H1 (cell line): ENCODE results near the gene CABLES2. TPM values are rescaled to one million over a fixed set of nuclear protein-coding genes. Genes with fewer than 3 reads are reported as not detected.
A peak's percentile ranks its signal among the peaks of the same experiment; 100 is the strongest.

Source experiments
- CTCF ChIA-PET: fragments of 300-600 bp; sonication (Branson Sonifier 250); formaldehyde crosslinking; loops from one replicate; lab custom pipeline; 2021; ENCODE audit not compliant: partially characterized antibody; lab: Charles Lee
- POLR2A ChIA-PET: fragments of 300-600 bp; sonication (Branson Sonifier 250); formaldehyde crosslinking; loops from one replicate; lab custom pipeline; 2021; ENCODE audit warnings: inconsistent platforms; ENCODE audit not compliant: partially characterized antibody; lab: Charles Lee
- DNase-seq, 2 experiments: peaks; one replicate each; pipeline versions ENCODE4 v3.0.0 to v3.0.0-alpha.2; 2010 to 2022; ENCODE audit warnings: low spot score in 2 of 2, low read depth in 1 of 2, mixed read lengths in 1 of 2
- FAIRE-seq: peaks from 2 replicates; lab custom pipeline; 2011; peaks lifted over from hg19 to GRCh38; lab: Jason Lieb, UNC
- H2AFZ ChIP-seq: 2 replicates; pipeline ENCODE4 v1.8.1; 2012; ENCODE audit warnings: low read length, inconsistent platforms
- H2AK5ac ChIP-seq: 2 replicates; pipeline ENCODE4 v1.6.1; 2013; ENCODE audit warnings: low read depth, low read length
- H2BK120ac ChIP-seq: replicated peaks from 2 replicates; pipeline ENCODE3; 2013; ENCODE audit warnings: low read depth, low read length, inconsistent platforms
- H2BK12ac ChIP-seq: 2 replicates; pipeline ENCODE4 v1.6.1; 2013; ENCODE audit warnings: low read depth, low read length
- H2BK15ac ChIP-seq: 2 replicates; pipeline ENCODE4 v1.6.1; 2013; ENCODE audit warnings: low read length
- H2BK20ac ChIP-seq: 2 replicates; pipeline ENCODE4 v1.6.1; 2013; ENCODE audit warnings: low read length
- H2BK5ac ChIP-seq: 2 replicates; pipeline ENCODE4 v1.6.1; 2013; ENCODE audit warnings: low read depth, low read length
- H3K14ac ChIP-seq: 2 replicates; pipeline ENCODE4 v1.6.1; 2013; ENCODE audit warnings: inconsistent platforms; ENCODE audit not compliant: insufficient read length
- H3K18ac ChIP-seq: 2 replicates; pipeline ENCODE4 v1.6.1; 2013; ENCODE audit warnings: low read length; ENCODE audit errors: extremely low read depth
- H3K23ac ChIP-seq: 2 replicates; pipeline ENCODE4 v1.6.1; 2013; ENCODE audit warnings: inconsistent platforms; ENCODE audit not compliant: insufficient read length
- H3K23me2 ChIP-seq: 2 replicates; pipeline ENCODE4 v1.6.1; 2013; ENCODE audit warnings: low read depth, low read length
- H3K27ac ChIP-seq: 2 replicates; pipeline ENCODE4 v1.6.1; 2011; ENCODE audit warnings: low read depth, low read length, inconsistent platforms
- H3K27me3 ChIP-seq, 4 experiments: replicated peaks in 1 of 4; 1 replicate in 1 of 4; 2 replicates in 3 of 4; pipeline versions ENCODE4 v1.6.1 to v1.8.1; 2011 to 2013; ENCODE audit warnings: low read length in 3 of 4, mild to moderate bottlenecking in 3 of 4, inconsistent platforms in 2 of 4, mixed read lengths in 2 of 4, moderate library complexity in 1 of 4; ENCODE audit not compliant: control insufficient read depth in 3 of 4, insufficient read depth in 3 of 4; ENCODE audit errors: extremely low read depth in 1 of 4
- H3K36me3 ChIP-seq, 4 experiments: 2 replicates each; pipeline versions ENCODE4 v1.6.1 to v1.8.1; 2011 to 2013; ENCODE audit warnings: mild to moderate bottlenecking in 4 of 4, low read length in 3 of 4, moderate library complexity in 2 of 4, control low read depth in 1 of 4, inconsistent platforms in 1 of 4; ENCODE audit not compliant: insufficient read depth in 4 of 4, control insufficient read depth in 2 of 4
- H3K4ac ChIP-seq: replicated peaks from 2 replicates; pipeline ENCODE3; 2013; ENCODE audit warnings: low read length, low read depth, mixed read lengths, inconsistent platforms; ENCODE audit not compliant: insufficient read length
- H3K4me1 ChIP-seq, 4 experiments: replicated peaks in 1 of 4; 1 replicate in 1 of 4; 2 replicates in 3 of 4; pipeline versions ENCODE4 v1.6.1 to v1.8.1; 2011 to 2013; ENCODE audit warnings: low read length in 3 of 4, inconsistent platforms in 2 of 4, mixed read lengths in 1 of 4; ENCODE audit not compliant: insufficient read depth in 4 of 4, control insufficient read depth in 3 of 4
- H3K4me2 ChIP-seq, 2 experiments: 2 replicates each; pipeline versions ENCODE4 v1.6.1 to v1.8.1; 2011 to 2013; ENCODE audit warnings: low read depth in 2 of 2, low read length in 2 of 2, control low read depth in 1 of 2, inconsistent platforms in 1 of 2, mild to moderate bottlenecking in 1 of 2; ENCODE audit not compliant: insufficient read depth in 1 of 2
- H3K4me3 ChIP-seq, 4 experiments: fragments of 200-600, 300-600 bp in 1 of 4; sonication (generic), shearing (Covaris generic), sonication (Bioruptor Twin) in 1 of 4; 2 replicates each; pipeline versions ENCODE4 v1.5.1 to v1.8.1; 2011 to 2016; ENCODE audit warnings: low read length in 4 of 4, low read depth in 3 of 4, control low read depth in 2 of 4, inconsistent platforms in 2 of 4, mild to moderate bottlenecking in 2 of 4, mixed read lengths in 1 of 4, moderate library complexity in 1 of 4; ENCODE audit not compliant: insufficient read depth in 2 of 4; ENCODE audit errors: extremely low read depth in 1 of 4
- H3K56ac ChIP-seq: replicated peaks from 2 replicates; pipeline ENCODE3; 2013; ENCODE audit warnings: low read depth, mild to moderate bottlenecking, mixed read lengths, low read length, inconsistent platforms; ENCODE audit not compliant: insufficient read length
- H3K79me1 ChIP-seq: 2 replicates; pipeline ENCODE4 v1.6.1; 2013; ENCODE audit warnings: low read depth, low read length, control low read depth
- H3K79me2 ChIP-seq, 2 experiments: 2 replicates each; pipeline versions ENCODE4 v1.6.1 to v1.8.1; 2012 to 2013; ENCODE audit warnings: low read length in 2 of 2, mild to moderate bottlenecking in 2 of 2, inconsistent platforms in 1 of 2; ENCODE audit not compliant: insufficient read depth in 2 of 2, control insufficient read depth in 1 of 2
- H3K9ac ChIP-seq, 4 experiments: replicated peaks in 1 of 4; 1 replicate in 1 of 4; 2 replicates in 3 of 4; pipeline versions ENCODE4 v1.6.1 to v1.8.1; 2011 to 2013; ENCODE audit warnings: low read depth in 3 of 4, low read length in 3 of 4, control low read depth in 2 of 4, mild to moderate bottlenecking in 2 of 4, moderate library complexity in 2 of 4, inconsistent platforms in 1 of 4; ENCODE audit errors: extremely low read depth in 1 of 4
- H3K9me3 ChIP-seq, 2 experiments: 2 replicates each; pipeline versions ENCODE4 v1.6.1 to v1.8.1; 2012 to 2013; ENCODE audit warnings: mild to moderate bottlenecking in 2 of 2, moderate library complexity in 2 of 2, control low read depth in 1 of 2, inconsistent platforms in 1 of 2, low read depth in 1 of 2, low read length in 1 of 2, mixed read lengths in 1 of 2; ENCODE audit not compliant: insufficient read depth in 2 of 2
- H4K20me1 ChIP-seq, 2 experiments: replicated peaks in 1 of 2; 2 replicates each; pipeline versions ENCODE3 to v1.8.1; 2011 to 2013; ENCODE audit warnings: inconsistent platforms in 2 of 2, low read length in 2 of 2, mild to moderate bottlenecking in 1 of 2; ENCODE audit not compliant: insufficient read depth in 2 of 2, control insufficient read depth in 1 of 2
- H4K5ac ChIP-seq: 2 replicates; pipeline ENCODE4 v1.6.1; 2013; ENCODE audit warnings: low read length, low read depth, mixed read lengths, inconsistent platforms; ENCODE audit not compliant: insufficient read length
- H4K8ac ChIP-seq: 2 replicates; pipeline ENCODE4 v1.8.0; 2013; ENCODE audit warnings: mild to moderate bottlenecking, moderate library complexity, low read length, inconsistent platforms; ENCODE audit not compliant: insufficient read depth; ENCODE audit errors: extremely low read depth
- H4K91ac ChIP-seq: replicated peaks from 2 replicates; pipeline ENCODE3; 2013; ENCODE audit warnings: low read length, mixed read lengths, inconsistent platforms; ENCODE audit not compliant: insufficient read length
- ASH2L ChIP-seq: fragments of 200-600, 300-600 bp; sonication (generic); IDR thresholded peaks from one replicate; pipeline ENCODE4 v1.7.1; 2017; ENCODE audit warnings: low read length
- EGR1 ChIP-seq: IDR thresholded peaks from 2 replicates; pipeline ENCODE4 v1.6.1; 2011; ENCODE audit warnings: low read depth, low read length, borderline replicate concordance
- KDM5A ChIP-seq: fragments of 200-600 bp; IDR thresholded peaks from 2 replicates; pipeline ENCODE4 v1.7.1; 2012; ENCODE audit warnings: mild to moderate bottlenecking, low read length, inconsistent platforms, mixed read lengths
- SAP30 ChIP-seq: fragments of 300-600 bp; sonication (generic); IDR thresholded peaks from 2 replicates; pipeline ENCODE4 v1.7.1; 2012; ENCODE audit warnings: low read length, moderate library complexity, mild to moderate bottlenecking, inconsistent platforms; ENCODE audit not compliant: insufficient read depth, insufficient replicate concordance
- SP4 ChIP-seq: IDR thresholded peaks from 2 replicates; pipeline ENCODE4 v1.6.1; 2012; ENCODE audit warnings: low read length, inconsistent platforms
- TEAD4 ChIP-seq: IDR thresholded peaks from 2 replicates; pipeline ENCODE4 v1.6.1; 2012; ENCODE audit warnings: low read depth, low read length, inconsistent platforms, mixed read lengths
- WGBS, 2 experiments: shearing (Covaris generic) in 1 of 2; methylation state at CpG; one replicate each; pipeline versions ENCODE4 v1.1.6 to v1.1.7; 2013 to 2015; ENCODE audit warnings: low lambda C conversion rate in 2 of 2, mixed read lengths in 2 of 2, inconsistent platforms in 1 of 2, low coverage in 1 of 2, missing lambda C conversion rate in 1 of 2; ENCODE audit not compliant: insufficient replicate concordance in 2 of 2, insufficient coverage in 1 of 2, insufficient read length in 1 of 2; ENCODE audit errors: extremely low coverage in 1 of 2, missing lambda C conversion rate in 1 of 2; 5-methylcytosine and 5-hydroxymethylcytosine counted together
- polyA plus RNA-seq, 7 experiments: library from polyadenylated mRNA; depleted of rRNA in 3 of 7; stranded (reverse) in 5 of 7; unstranded in 2 of 7; fragments of >200 nt in 5 of 7; fragments of 200-250 nt in 2 of 7; gene quantifications; 1 replicate in 5 of 7; 2 replicates in 1 of 7; 4 replicates in 1 of 7; pipeline versions ENCODE4 v1.2.1 to v1.2.3, GENCODE V29; 2011 to 2013; ENCODE audit warnings: missing spikeins in 2 of 7, mixed read lengths in 2 of 7
- total RNA-seq: library from RNA; stranded (reverse); fragmentation: NEBNext Ultra II Directional; extraction: Animal tissue kit (Norgen Biotek cat#: 25700); gene quantifications from 2 replicates; pipeline ENCODE4 v1.2.1, GENCODE V29; 2021

Gene CABLES2
- total and polyA plus RNA-seq, 2 of the 8 experiments (the other 6 are each of a cell fraction or from before 2014, with no cell fraction given), result 8.0 to 8.8 TPM

GRCh38 chr20:62451156-62451767, 44.2 kb upstream of the CABLES2 start:
- Histone ChIP-seq H3K79me1 (no peaks in the 10 kb centered on the region), H3K4me2 (no peak overlapping the region), H2AK5ac (no peak overlapping the region), H3K4me1 (peaks cover 0 to 4% (median 0%) of the 10 kb centered on the region in 4 experiments; a peak in 1 of 7 replicates), H2AFZ (no peak overlapping the region), H3K9me3 (no peaks in the 10 kb centered on the region), H3K9ac (no peak overlapping the region), H2BK12ac (no peak overlapping the region), H3K23ac (no peak overlapping the region), H3K14ac (no peak overlapping the region), H4K20me1 (no peaks in the 10 kb centered on the region), H3K79me2 (no peaks in the 10 kb centered on the region), H3K27me3 (no peaks in the 10 kb centered on the region), H4K5ac (no peak overlapping the region), H4K8ac (no peak overlapping the region), H2BK120ac (no peak overlapping the region), H3K4ac (no peak overlapping the region), H4K91ac (no peak overlapping the region), H3K18ac (no peak overlapping the region), H3K4me3 (no peak overlapping the region), H3K27ac (no peak overlapping the region), H3K56ac (no peak overlapping the region), H2BK5ac (no peak overlapping the region), H2BK15ac (no peak overlapping the region), H2BK20ac (no peak overlapping the region), H3K36me3 (no peaks in the 10 kb centered on the region), H3K23me2 (peaks cover 3% of the 10 kb centered on the region; the same call in 1 of the 2 replicates)
- FAIRE-seq (no peak), DNase-seq (no peak)
- 87% methylated on average over 7 of the region's 10 CpGs; no CpG with 5 or more reads in 1 of the 2 experiments for WGBS, 2 experiments
- POLR2A ChIA-PET, result no interaction called here
- CTCF ChIA-PET, result interaction anchor here (1.0 to 2.6 kb wide), 2 partner anchors 24 to 43 kb away, joined by 3 to 7 read pairs; partner anchors contain the start of gene RBBP8NL
- no peak for TF ChIP-seq SAP30
- TF ChIP-seq TEAD4, result no peak
- TF ChIP-seq SP4, result no peak
- no peak for TF ChIP-seq KDM5A
- TF ChIP-seq ASH2L, result no peak
- peak; percentile 2; the same call in 1 of the 2 replicates for TF ChIP-seq EGR1
